ENCODE data around the gene TMEM17.

GRCh38 chr2:62538756-62539155, 32.8 kb upstream of the TMEM17 start:
- TF ChIP-seq, protein P1, sequence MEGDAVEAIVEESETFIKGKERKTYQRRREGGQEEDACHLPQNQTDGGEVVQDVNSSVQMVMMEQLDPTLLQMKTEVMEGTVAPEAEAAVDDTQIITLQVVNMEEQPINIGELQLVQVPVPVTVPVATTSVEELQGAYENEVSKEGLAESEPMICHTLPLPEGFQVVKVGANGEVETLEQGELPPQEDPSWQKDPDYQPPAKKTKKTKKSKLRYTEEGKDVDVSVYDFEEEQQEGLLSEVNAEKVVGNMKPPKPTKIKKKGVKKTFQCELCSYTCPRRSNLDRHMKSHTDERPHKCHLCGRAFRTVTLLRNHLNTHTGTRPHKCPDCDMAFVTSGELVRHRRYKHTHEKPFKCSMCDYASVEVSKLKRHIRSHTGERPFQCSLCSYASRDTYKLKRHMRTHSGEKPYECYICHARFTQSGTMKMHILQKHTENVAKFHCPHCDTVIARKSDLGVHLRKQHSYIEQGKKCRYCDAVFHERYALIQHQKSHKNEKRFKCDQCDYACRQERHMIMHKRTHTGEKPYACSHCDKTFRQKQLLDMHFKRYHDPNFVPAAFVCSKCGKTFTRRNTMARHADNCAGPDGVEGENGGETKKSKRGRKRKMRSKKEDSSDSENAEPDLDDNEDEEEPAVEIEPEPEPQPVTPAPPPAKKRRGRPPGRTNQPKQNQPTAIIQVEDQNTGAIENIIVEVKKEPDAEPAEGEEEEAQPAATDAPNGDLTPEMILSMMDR (IDR thresholded peaks at IDR 0.05) = no peak
- no peak for TF ChIP-seq POLR2A (IDR thresholded peaks at IDR 0.05)

Measured in heart left ventricle (tissue), 13 donors.